GM12872 (cell line): Measurements from ENCODE around the gene EXTL1.

Experiments used
- TF ChIP-seq, protein P1 (sequence below): IDR thresholded peaks from 3 replicates; pipeline ENCODE4 v1.5.1; 2011; ENCODE audit warnings: low read depth, mild to moderate bottlenecking, low read length, moderate library complexity; ENCODE audit not compliant: insufficient read depth

The EXTL1 gene, protein sequence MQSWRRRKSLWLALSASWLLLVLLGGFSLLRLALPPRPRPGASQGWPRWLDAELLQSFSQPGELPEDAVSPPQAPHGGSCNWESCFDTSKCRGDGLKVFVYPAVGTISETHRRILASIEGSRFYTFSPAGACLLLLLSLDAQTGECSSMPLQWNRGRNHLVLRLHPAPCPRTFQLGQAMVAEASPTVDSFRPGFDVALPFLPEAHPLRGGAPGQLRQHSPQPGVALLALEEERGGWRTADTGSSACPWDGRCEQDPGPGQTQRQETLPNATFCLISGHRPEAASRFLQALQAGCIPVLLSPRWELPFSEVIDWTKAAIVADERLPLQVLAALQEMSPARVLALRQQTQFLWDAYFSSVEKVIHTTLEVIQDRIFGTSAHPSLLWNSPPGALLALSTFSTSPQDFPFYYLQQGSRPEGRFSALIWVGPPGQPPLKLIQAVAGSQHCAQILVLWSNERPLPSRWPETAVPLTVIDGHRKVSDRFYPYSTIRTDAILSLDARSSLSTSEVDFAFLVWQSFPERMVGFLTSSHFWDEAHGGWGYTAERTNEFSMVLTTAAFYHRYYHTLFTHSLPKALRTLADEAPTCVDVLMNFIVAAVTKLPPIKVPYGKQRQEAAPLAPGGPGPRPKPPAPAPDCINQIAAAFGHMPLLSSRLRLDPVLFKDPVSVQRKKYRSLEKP

DNA sequence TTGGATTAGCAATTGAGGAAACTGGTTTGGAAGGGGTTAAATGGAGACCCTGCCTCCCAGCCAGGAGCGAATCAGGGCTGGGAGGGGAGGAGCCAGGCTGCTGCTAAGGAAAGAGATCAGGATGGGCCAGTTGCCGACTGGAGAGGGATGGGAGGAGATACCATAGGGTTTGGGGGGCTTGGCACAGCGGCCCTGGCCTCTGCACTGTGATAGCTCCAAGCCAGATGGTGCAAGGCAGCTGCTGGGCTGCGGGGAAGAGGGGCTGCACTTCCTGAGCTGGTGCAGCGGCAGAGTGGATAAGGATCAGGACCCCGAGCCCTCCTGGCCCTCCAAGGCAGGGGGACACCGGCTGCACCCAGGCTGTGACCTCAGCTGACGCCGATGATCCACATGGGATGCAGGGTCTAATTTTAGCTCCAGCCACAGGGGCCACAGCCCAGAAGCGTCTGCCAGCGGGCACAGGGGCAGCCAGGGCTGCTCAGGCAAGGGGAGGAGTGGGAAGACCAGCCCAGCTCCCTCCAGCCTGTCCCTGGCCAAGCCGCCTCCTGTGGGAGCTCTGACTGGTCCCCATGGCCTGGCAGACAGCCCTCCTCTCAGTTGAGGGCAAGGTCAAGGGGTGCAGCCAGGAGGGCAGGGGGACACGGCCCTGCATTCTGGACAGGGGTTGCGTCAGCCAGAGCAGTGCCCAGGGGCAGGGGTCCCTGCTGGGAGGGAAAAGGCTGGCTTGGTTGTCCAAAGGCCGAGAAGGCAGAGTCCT is at the start of gene EXTL1:
EXTL1 (plus strand) TSS at position 129 of the 757 bp plus-strand sequence. CDS start 872 bp downstream, outside the sequence.
- TF ChIP-seq, protein P1, sequence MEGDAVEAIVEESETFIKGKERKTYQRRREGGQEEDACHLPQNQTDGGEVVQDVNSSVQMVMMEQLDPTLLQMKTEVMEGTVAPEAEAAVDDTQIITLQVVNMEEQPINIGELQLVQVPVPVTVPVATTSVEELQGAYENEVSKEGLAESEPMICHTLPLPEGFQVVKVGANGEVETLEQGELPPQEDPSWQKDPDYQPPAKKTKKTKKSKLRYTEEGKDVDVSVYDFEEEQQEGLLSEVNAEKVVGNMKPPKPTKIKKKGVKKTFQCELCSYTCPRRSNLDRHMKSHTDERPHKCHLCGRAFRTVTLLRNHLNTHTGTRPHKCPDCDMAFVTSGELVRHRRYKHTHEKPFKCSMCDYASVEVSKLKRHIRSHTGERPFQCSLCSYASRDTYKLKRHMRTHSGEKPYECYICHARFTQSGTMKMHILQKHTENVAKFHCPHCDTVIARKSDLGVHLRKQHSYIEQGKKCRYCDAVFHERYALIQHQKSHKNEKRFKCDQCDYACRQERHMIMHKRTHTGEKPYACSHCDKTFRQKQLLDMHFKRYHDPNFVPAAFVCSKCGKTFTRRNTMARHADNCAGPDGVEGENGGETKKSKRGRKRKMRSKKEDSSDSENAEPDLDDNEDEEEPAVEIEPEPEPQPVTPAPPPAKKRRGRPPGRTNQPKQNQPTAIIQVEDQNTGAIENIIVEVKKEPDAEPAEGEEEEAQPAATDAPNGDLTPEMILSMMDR, result no peak

DNA sequence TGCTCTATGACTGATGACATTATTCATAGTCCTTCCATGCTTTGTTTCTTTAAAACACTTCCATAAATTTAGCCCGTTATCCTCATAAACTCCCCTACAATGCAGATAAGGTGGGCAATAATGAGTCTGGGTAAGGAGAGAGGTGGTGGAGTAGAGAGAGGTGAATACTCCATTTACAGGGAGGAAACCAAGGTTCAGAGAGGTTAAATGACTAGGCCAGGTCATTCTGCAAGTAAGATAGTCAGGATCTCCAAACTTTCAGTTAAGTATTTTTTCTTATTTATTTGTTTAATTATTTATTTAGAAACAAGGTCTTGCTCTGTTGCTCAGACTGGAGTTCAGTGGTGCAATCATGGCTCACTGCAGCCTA is 49.8 kb upstream of the EXTL1 start:
- TF ChIP-seq, protein P1, result no peak

GRCh38 chr1:25973610-25974321 is 47.8 kb upstream of the EXTL1 start:
- TF ChIP-seq, protein P1, result no peak

DNA sequence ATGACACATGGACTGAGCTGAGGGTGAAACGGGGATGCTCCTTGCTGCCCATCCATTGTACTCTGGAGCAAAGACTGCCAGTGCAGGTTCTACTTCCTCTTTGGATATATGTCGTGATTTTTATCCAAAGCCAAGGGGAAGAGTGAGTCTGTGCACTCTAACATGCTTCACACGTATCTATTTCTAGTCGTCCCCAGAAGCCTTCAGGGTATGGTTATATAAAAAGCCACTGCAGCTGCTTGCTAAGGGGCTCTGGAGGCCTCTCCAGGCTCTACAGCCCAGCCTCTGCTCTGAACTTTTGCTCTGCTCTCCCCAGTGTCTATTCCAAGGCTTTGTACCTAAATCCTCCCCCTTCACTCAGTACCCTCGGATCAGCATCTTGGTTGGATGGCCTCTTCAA is 43.8 kb upstream of the EXTL1 start:
- TF ChIP-seq, protein P1, result no peak

- TF ChIP-seq, protein P1, result no peak
These were observed 43.2 kb upstream of the EXTL1 start for GRCh38 chr1:25978403-25978802.

DNA sequence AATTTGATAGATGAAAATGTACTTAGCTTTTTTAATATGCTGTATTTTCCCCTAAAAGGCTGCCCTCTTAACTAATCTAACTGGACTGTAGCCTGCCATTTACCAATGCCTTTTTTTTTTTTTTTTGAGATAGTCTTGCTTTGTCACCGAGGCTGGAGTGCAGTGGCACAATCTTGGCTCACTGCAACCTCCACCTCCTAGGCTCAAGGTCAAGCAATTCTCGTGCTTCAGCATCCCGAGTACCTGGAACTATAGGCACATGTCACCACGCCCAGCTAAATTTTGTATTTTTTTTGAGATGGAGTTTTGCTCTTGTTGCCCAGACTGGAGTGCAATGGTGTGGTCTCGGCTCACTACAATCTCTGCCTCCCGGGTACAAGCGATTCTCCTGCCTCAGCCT is 42.4 kb upstream of the EXTL1 start:
- TF ChIP-seq, protein P1, result no peak
